GM18951 (cell line): ENCODE measurements around the gene IFT52.
A peak's percentile ranks its signal among the peaks of the same experiment; 100 is the strongest.

Experiments used
- POLR2A ChIP-seq: IDR thresholded peaks from 4 replicates; pipeline ENCODE4 v1.6.1; 2011; ENCODE audit warnings: mild to moderate bottlenecking; ENCODE audit not compliant: insufficient read length, insufficient read depth; ENCODE audit errors: extremely low read depth
- in situ Hi-C: fragments of 300-500 bp; cut with MboI; formaldehyde crosslinking; loops from one replicate; pipeline ENCODE4 v1.12.0; 2022; ENCODE audit warnings: low sequenced_read_pairs, mixed read lengths, inconsistent platforms; ENCODE audit not compliant: unreplicated experiment

Gene IFT52

DNA sequence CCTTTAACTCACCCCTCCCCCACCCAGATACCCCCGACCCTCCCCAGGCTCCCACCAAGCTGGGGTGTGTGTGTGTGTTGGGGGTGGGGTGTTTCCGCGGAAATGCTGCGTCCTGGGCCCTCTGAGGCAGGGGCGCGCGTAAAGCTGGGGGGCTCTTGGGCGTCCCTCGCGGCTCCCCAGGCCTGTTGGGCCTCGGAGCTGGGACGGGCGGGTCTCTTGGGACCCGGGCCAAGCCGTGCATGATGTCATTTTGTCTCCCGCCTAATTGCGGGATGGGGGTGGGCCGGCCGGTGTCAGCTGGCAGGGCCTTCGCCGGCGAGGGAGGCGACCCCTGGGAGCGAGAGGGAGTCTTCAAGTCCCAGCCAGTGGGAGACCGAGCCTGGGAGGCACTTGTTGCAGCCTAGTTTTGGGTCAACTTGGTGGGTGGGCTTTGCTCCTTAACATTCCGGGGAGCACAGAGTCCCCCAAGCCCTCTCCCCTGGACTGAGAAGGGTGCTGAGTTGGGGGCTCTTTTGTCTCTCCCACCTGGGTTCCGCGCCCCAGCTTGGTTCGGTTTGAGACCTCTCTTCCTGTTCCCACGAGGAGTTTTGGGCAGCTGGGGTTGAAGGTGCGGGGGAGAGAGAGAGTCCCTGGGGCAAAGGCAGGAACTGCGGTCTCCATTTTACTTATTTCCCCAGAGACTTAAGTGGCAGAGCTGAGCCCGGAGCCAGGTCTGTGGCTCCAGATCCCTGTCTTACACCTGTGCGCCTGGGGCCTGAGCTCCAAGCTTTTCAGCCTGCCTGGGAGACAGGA is 76.8 kb downstream of the IFT52 start:
- in situ Hi-C loops: no loop called here
- no peak for TF ChIP-seq POLR2A

DNA sequence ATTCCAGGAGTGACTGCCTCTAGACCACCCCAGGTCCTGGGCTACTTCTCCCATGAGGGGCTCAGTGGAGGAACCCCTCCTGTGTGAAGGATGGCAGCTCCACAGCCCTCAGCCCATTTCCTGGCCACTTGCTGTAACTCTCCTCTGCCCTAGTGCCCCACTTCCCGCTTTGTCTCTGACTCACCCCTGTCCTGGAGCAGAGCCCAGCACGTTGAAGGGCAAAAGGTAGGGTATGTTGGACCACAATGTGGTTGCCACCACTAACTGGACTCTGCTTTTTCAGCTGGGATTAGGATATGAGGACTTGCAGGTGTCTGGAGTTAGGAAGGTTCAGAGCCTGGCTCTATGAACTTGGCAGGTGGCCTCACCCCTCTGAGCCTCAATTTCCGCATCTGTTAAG is 78.6 kb downstream of the IFT52 start:
- no peak for TF ChIP-seq POLR2A
- in situ Hi-C loops: no loop called here

DNA sequence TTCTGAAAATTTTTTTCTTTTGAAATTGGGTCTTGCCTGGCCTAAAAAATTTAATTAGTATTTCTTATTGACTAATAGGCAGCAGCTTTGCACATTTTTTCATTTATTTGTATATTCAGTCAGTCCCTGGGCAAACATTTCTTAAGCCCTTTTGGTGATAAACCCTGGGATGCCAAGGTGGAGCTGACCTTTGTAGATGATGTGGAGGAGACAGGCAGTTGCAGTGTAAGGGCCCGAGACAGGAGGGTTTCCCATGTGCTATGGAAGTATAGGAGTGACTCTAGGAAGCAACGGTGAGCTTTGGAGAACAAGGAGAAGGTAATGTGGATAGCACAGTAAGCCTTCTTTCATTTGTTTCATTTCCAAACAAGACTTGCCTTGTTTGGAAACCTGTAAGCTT is 79.7 kb downstream of the IFT52 start:
- in situ Hi-C loops: no loop called here
- TF ChIP-seq POLR2A: no peak

DNA sequence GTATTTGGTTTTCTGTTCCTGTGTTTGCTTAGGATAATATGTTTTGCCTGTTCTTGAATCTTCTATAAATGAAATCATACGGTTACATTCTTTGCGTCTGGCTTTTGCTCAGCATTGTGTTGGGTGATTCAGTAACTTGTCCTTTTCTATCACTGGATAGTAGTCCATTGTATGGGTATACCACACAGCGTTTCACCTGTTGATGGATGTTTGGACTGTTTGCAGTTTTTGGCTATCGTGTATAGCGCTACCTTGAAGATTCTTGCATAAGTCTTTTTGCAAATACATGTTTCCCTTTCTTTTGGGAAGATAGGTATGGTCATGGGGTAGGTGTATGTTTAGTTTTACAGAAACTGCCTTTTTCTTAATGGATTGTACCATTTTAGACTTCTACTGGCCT is 85.6 kb downstream of the IFT52 start:
- no peak for TF ChIP-seq POLR2A
- in situ Hi-C loops: no loop called here

DNA sequence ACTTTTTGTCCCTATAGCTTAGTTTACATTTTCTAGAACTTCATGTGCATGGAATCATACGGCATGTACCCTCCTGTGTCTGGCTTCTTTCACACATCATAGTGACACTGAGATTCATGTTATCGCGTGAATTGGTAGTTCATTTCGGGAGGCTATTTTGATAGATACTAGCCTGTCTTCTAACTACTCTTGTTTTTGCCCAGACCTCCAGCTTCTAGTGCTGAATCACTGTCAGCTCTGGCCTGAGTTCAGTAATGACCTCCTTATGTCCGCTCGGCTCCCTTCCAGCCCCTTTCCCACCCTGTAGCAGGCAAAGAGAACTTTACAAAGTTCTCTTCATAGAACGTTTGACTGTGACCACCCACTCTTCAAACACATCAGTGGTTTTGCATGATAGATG is 90.2 kb downstream of the IFT52 start:
- in situ Hi-C loops: loop anchor here (10.0 kb wide), 1 partner anchor 116 kb away; no protein-coding TSS in a partner anchor
- no peak for TF ChIP-seq POLR2A

DNA sequence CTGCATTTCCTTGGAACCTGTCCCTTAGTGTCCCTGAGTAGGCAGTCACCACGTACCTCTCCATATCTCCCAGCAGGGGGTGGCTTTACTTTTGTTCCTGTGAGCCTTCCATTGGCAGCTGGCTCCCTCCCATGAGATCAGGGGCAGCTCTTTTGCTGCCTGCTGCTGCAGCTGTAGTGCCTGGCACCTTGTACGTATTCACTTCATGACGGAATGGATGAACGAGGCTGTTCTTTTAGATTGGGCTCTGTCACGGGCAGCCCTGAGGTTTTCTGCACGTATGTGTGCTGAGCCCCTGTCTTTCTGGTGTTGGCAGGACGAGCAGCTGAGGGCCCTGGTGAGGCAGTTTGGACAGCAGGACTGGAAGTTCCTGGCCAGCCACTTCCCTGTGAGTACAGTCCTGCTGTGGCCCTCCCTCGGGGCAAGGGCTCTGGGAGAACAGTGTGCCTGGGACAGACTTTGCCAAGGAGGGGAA is 90.8 kb downstream of the IFT52 start:
- in situ Hi-C loops: loop anchor here (10.0 kb wide), 1 partner anchor 117 kb away; no protein-coding TSS in a partner anchor

DNA sequence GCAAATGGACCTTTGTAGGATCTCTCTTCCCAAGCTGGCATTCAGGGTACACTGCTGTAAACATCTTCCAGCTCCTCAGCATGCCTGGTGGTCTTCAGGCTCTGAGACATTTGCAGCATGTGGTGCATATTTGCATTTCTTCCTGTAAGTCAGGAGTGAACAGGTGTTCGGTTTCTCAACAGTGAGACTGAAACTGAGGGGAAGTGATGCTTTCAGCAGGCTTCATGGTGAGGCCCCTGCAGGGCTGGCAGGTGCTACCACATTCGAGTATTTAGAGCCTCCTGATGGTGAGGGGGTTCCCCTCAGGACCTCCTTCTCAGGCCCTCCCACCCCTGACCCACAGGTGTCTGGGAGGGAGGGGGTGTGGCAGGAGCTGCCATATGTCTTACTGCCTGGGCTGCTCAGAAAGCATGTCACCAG is 91.3 kb downstream of the IFT52 start:
- in situ Hi-C loops: loop anchor here (10.0 kb wide), 1 partner anchor 117 kb away; no protein-coding TSS in a partner anchor

More for the DNA sequence above, 90.8 kb downstream of the IFT52 start:
- TF ChIP-seq POLR2A: no peak

DNA sequence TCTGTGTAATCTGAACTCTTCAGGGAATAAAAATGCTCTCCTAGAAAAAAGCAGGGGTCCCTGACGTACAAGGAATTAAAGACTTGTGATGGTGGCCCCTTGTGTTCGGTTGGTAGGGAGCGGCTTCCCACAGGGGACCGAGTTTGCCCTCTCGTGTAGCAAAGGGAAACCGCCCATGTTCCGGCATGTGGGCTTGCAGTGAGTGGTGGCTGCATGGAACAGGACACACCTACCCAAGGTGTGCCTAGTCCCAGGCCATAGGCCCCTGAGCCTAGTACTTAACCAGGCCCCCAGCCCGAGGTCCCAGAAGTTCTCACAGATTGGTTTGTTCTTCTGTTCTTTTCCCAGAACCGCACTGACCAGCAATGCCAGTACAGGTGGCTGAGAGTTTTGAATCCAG is 91.7 kb downstream of the IFT52 start:
- in situ Hi-C loops: loop anchor here (10.0 kb wide), 1 partner anchor 118 kb away; no protein-coding TSS in a partner anchor

More for the DNA sequence above, 91.3 kb downstream of the IFT52 start:
- peak; percentile 34 for TF ChIP-seq POLR2A

DNA sequence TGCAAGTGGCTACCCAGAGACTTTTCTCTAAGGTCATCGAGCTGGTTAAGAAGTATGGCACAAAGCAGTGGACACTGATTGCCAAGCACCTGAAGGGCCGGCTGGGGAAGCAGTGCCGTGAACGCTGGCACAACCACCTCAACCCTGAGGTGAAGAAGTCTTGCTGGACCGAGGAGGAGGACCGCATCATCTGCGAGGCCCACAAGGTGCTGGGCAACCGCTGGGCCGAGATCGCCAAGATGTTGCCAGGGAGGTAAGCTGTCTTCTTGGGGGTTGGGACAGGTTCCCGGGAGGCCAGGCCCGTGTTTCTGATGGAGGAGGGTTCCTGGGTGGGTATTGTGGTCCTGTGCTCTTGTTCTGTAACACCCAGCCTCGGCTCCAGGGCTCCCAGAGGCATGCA is 96.1 kb downstream of the IFT52 start:
- TF ChIP-seq POLR2A: no peak
- in situ Hi-C loops: loop anchor here (10.0 kb wide), 1 partner anchor 122 kb away; no protein-coding TSS in a partner anchor

More for the DNA sequence above, 91.7 kb downstream of the IFT52 start:
- no peak for TF ChIP-seq POLR2A

DNA sequence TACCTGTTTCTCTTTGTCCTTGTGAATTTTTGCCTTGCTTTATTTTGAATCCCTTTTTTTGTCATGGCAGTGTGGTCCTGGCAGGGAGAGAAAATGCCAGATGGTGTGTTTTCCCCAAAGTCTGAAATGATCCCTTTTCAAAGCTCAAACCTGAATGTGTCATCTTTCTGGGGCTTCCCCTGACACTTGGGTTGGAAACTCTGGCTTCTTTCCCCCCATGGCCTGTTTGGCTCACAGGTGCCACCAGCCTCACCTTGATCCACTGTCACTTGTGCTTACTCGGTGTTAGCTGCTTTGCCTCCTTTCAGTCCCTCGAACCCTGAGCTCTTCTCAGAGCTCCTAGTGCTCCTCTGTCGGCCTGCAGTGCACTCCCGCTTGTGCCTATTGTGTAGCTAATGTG is 98.4 kb downstream of the IFT52 start:
- TF ChIP-seq POLR2A: no peak
- in situ Hi-C loops: loop anchor here (10.0 kb wide), 1 partner anchor 124 kb away; no protein-coding TSS in a partner anchor

DNA sequence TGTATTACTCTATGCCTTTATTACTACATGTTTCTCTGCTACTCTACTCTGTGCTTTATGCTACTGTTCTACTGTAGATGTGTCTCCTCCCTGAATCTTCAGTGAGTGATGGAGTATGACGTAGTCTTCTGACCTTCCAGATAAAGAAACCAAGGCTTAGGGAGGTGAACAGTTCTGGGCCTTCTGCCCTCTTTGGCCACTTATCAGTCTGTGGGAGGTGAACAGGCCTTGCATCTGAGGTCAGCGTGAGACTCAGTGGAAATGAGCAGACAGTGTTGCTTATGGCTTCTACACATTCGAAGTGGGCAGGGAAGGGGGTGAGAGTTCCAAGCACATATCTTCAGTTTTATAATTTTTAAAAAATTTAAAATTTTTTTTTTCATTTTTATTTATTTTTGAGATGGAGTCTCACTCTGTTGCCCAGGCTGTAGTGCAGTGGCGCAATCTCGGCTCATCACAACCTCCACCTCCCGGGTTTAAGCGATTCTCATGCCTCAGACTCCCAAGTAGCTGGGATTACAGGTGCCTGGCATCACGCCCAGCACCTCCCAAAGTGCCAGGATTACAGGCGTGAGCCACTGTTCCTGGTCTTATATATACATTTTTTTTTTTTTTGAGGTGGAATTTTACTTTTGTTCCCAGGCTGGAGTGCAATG is 100.3 kb downstream of the IFT52 start:
- no peak for TF ChIP-seq POLR2A
- in situ Hi-C loops: no loop called here

DNA sequence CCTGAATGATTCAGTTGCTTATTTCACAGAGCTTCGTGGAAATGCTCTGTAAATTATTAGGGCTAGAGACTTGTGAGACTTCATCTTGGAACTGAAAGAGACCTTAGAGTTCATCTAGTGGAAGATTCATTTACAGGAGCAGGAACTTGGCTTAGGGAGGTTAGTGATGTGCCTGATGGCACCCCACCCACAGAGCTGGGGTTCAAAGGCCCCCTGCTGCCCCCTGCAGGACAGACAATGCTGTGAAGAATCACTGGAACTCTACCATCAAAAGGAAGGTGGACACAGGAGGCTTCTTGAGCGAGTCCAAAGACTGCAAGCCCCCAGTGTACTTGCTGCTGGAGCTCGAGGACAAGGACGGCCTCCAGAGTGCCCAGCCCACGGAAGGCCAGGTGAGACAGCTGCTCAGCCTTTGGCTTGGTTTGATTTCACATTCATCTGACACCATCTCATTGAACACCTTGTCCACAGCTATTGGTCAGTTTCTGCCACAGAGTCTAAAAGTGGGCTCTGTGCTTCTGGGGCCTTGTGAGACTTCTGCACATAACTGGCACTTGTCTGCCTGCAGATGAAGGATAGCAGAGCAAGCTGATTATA is 101.3 kb downstream of the IFT52 start:
- in situ Hi-C loops: no loop called here
- TF ChIP-seq POLR2A: no peak

DNA sequence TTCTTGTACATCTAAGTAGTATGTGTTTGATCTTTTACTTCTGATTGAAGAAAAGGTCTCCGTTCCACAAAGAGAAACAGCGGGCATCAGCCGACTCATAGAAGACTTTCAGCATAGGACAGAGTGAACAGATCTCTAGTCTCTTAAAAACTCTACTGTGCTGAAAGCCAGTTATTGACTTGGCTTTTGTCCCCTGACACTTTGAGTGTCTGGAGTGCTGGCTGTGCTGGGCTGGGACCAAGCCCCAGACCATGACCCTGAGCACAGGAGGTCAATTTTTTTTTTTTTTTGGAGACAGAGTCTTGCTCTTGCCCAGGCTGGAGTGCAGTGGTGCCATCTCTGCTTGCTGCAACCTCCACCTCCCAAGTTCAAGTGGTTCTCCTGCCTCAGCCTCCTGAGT is 104.0 kb downstream of the IFT52 start:
- in situ Hi-C loops: no loop called here
- no peak for TF ChIP-seq POLR2A

DNA sequence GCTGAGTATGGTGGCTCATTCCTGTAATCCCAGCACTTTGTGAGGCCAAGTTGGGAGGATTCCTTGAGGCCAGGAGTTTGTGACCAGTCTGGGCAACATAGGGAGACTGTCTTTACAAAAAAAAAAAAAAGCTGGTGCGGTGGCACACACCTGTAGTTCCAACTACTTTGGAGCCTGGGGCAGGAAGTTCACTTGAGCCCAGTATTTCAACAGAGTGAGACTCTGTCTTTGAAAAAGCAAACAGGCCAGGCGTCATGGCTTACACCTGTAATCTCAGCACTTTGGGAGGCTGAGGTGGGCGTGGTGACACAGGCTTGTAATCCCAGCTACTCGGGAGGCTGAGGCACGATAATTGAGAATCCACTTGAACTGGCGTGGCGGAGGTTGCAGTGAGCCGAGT is 104.8 kb downstream of the IFT52 start:
- TF ChIP-seq POLR2A: no peak
- in situ Hi-C loops: no loop called here
